NCI-H748 (cell line): ENCODE results near the gene REELD1.

ENCODE experiments used
- DNase-seq: peaks from one replicate; lab custom pipeline; 2025; ENCODE audit not compliant: unreplicated experiment; lab: John Stamatoyannopoulos, UW

Gene REELD1

DNA sequence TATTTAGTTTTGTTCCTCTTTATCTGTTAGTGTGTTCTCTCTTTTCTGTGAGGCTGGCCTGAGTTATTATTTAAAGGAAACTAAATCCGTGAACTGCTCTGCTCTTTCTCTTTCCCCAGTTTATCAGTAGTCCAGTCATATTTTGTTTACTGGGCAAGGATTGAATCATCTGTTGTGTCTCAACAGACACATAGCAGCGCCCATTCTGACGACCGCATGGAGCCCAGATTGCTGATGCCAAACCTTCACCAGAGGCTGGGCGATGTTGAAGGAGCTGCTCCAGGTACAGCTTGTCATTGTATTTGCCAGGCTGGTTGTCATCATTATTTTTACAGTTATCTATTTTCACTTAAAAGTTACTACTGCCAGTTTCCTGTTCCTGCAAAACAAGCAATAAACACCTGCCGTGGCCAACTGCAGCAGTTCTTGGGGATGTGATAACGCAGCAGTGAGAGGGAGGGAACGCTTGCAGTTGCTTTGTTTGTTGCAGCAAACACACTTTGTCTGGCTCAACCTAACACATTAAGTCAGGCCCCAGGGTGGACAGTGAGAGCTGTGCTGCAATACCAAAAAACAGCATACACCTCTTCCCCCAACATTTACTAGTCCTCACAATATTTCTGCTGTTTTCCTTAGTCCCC, 10.1 kb downstream of the REELD1 start:
- peak; percentile 2 for DNase-seq

DNA sequence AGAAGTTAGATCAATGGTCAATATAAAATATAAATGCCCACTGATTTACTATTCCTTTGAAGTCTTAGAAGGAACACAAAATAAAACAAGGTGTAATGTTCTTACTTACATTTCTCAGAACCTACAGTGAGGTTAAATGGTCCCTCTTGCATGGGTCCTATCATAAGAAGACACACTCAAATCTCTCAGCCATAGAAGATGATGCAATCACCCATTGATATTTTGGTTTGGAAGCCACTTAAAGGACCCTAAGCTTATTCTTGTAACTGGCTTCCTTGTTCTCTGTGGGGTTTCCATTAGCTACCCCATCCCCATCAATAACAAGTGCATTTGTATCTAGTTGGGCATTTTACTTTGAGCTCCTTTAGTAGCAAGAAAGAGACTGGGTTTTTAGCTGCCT, 15.1 kb downstream of the REELD1 start:
- DNase-seq, result no peak

DNA sequence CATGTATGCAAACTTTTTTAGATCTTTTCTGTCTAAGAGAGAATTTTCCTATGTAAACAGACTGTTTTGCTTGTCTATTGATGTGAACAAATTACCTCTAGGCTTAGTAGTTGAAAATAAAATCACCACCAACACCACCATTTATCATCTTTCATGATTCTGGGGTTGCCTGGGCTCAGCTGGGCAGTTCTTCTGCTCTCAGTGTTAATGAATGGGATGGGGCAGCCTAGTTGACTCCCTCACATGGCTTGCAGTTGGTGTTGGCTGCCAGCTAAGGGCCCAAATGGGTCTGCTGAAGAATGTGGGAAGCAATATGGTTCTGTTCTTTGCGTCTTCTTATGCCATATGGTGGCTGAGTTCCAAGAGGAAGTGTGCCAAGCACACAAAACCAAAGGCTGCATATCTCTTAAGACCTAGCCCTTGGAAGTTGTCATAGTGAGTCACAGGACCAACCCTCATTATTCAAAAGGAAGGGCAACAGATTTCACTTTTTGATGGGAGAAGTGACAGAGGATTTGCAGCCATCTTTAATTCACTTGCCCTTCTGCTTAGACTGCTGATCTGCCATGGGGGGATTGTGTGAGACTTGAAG, 17.9 kb downstream of the REELD1 start:
- no peak for DNase-seq

DNA sequence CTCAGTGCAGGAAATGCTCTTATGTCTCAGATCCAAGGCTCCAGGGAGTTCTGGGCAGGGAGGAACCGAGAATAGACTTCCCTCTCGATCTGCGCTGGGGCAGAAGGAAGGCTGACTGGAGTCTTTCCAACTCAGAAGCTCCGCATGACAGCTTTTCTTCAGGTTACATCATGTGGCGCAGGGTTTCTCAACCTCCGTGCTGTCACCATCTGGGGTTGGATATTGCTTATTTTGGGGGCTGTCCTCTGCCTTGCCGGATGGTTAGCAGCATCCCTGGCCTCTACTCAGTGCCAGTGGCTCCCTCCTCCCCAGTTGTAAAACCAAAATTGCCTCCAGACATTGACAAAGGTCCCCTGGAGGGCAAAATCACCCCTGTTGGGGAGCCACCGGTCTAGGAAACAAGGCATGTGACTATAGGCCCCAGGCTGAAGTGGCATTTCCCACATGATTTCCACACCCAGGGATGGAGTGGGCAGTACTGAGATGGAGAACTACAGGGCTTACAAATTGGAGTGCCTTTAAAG, 21.4 kb downstream of the REELD1 start:
- DNase-seq, result no peak

DNA sequence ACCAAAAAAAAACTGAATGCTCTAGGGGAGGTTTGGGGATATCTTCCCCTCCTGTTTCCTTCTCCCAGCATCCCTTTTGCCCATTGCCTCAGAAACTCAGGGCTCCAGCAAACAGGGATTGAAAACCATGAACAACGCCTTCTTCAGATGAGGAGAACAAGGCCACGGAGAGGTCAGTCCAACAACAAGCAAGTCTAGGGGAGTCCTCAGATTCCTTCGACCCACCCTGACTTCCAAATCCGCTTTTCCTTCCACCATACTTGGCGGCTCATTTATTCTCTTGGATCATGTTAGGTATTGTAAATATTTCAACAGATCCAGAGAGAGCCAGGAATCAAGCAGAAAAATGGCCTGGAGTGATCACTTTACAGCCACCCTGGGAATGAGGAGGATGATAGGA, 21.9 kb downstream of the REELD1 start:
- DNase-seq, result no peak

DNA sequence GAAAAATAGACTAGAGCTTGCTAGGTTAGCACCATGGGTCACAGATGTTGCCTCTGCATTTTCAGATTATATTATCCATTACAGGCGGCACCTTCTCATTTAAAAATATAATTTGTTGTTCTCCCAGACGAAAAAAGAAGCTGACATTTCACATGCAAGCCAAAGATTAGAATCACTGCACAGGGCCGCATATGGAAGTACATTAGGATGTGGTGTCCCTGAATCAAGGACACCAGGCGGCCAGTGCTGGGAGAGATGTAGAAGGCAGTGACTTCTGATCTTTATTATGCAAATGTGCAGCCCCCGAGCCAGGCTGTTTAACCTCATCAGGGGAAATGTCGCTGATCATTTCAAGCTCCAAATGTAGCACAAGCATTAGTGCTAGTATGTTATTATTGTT, 22.8 kb downstream of the REELD1 start:
- DNase-seq, result no peak

DNA sequence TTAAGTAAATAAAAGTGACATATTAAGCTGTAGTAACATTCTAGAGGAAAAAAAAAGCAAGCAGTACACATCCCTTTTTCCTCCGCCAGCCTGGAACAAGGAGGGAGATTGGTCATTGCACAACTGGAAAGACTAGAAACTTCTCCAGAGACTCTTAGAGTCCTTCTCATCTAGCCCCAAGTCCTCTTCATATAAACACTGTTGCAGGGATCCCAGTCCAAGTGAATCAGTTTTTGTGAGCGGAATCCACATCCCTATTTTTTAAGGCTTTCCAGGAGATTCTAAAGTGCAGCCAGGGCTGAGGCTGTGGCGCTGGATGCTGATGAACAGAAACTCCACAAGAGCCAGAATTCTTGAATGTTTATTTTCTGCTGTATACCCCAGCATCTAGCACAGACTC, 23.8 kb downstream of the REELD1 start:
- no peak for DNase-seq

DNA sequence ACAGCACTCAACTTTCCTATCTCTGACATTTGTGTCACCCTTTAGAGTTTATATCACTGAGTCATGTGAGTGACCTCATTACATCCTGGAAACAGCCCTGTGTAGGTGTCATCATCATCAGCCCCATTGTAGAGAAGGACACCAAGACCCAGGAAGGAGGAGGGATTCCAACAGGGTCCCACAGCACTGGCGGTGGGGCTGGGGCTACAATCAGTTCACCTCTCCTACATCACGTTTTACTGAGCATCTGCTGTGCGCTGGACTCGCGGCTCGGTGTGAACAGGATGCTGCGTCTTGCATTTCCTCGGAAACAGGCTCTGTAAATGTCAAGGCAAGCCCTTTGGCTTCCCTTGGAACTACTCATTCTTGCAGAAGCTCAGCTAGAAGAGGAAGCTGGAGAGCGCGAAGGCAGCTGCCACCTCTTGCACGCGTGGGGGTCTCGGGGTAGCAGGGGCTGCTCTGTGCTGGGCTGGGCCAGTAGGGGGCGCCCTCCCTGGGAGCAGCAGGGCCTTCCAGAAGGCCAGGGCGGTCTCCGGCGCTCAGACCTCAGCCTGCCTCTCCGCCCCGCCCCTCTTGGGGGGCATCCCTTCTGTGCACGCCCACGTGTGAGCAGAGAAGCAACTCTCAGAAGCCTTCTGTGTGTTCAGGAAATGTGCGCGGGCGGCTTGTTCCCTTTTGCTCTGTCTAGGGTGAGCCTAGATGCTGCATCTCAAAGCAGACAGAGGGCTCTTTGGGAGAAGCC, 29.0 kb downstream of the REELD1 start:
- no peak for DNase-seq

DNA sequence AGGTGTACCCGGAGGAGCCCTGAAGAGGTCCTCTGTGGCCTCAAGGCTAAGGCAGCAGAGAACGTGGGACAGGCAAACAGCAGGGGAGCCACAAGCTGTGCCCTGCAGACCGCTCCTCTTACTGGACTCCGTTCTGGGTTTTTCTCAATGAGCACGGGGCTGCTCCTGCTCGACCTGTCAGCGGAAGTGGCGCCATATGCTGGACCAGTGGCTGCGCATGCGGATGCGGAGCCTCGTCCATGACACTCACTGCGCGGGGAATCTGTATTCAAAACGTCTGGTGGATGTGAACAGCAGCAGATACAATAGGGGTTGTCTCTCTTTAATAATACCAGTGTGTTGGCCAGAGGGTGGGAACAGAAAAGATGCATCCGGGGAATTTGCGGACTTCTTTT, 29.5 kb downstream of the REELD1 start:
- no peak for DNase-seq

DNA sequence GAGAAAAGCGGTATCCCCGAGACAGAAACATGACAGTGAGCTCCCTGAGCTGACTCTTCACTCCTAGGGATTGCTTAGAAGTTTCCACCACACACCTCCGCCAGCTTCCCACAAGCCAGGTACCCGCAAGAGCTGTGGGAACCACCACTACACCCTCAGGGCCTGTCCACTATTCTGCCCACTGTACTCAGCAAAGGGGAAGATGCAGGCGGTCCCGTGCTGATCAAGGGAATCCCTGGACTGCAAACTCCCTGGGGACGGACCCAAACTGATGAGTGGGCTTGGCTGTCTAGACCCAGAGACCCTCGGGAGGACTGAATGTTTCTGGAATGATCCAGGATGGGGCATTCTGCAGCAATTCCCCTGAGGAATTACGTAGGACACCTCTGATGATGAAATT, 30.2 kb downstream of the REELD1 start:
- no peak for DNase-seq

DNA sequence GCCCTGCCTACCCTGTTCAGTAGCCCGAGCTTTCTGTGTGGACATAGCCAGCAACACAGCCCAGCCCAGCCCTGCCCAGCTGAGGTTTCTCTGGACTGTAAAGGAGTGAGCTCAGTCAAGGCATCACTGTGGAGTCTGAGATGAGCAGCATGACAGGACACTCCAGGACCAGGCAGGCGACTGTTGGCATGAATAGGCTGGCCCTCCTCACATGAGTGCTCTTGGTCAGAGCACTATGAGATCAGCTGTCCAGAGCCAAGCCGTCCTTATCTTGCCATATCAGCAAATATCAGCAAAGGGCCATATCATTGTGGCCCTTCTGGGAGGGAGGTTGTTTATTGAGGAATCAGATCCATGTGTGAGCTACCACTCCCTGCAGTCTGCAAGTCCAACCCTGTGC, 30.9 kb downstream of the REELD1 start:
- no peak for DNase-seq

DNA sequence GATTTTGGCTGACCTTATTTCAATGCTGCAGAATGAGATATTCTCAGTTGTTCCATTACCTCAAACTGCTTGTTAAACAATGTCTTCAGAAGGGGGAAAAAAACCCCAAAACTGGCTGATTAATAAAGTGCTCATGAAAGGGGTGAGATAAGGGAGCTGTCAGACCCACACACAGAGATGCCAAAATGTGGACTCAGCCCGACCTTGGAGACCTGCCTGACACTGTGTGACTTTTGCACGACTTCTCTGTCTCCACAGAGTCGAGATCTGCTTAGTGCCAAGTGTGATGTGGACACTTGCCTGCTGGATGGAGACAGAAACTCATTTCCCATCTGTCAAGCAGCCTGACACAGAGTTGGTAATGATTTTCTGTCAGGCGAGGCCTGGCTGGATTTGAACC, 31.5 kb downstream of the REELD1 start:
- DNase-seq, result no peak

DNA sequence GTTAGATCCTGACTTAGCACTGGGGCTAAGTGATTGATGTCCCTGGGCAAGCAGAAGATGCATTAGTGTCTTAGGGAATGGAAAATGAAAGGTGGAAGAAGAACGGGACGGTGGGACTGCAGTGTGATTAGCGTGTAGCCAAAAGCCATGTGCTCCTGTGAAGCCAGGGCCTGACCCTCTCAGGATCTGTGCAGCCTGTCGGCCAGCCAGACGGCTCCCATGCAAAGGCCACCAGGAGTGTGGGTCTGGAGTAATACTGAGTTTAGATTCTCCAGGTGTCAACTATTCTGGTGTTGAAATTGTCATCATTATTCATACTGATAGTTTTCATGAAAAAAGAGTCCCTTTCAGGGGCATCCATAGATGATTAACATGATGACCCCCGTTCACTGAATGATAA, 32.0 kb downstream of the REELD1 start:
- no peak for DNase-seq

DNA sequence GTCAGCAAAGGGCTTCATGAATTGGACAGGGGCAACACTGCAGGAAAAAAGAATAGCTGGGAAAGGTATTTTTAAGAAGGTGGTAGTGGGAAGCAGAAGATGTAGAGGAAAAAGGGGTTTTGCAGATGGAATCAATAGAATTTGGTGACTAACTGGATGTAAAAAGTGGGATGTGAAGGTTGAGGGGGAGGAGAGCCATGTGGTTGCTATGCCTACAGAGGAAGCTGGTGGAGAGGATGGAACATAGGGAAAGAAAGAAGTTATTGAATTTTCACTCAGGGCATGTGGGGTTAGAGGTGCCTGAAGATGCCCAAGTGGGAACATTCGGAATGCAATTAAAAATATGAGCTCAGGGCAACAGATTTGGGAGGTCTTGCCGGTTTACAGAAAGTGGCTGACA, 33.0 kb downstream of the REELD1 start:
- DNase-seq, result no peak

DNA sequence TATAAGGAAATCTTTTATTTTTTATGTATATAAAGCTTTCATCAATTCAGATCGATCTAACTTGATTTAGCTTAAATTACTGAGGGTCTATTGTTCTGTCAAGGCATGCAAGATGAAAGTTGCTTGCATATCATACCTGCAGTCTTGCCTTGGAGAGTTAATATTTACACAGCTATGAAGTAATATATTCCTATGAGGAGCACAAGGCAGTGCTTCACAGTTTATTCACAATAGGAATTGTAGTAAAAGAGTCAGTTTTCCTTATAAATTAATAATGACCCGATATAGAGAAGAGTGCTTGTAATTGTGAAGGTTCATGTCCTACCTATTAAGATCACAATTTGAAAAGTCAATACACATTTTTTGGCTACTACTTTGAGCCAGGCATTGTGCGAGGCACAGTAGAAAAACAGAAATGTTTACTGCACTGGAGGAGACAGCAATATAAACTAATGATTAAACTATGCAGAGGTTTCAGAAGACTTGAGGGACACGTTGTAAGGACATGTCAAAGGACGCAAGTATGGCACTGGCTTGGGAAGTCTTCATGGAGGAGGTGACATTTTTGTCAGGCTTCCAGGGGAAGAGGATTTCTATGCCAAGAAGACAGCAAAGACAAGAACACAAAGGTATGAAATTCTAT, 38.8 kb downstream of the REELD1 start:
- no peak for DNase-seq

DNA sequence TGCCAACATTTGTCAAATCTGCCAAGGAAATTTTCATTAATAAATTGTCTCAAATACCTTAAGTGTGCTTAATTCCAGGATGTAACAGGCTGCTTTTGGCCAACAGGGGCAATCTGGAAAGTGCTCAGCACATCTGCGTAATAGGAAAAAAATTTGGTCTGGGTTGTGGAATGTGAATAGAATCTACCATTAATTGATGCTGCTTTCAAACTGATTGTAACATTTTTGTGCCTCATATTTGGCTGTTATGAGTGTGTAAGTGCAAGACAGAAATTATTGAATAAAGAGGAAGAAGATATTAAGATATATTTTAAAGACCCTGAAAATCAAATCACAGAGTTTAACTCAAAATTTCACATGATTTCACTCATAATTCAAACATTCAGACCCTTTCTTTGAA, 41.1 kb downstream of the REELD1 start:
- no peak for DNase-seq

DNA sequence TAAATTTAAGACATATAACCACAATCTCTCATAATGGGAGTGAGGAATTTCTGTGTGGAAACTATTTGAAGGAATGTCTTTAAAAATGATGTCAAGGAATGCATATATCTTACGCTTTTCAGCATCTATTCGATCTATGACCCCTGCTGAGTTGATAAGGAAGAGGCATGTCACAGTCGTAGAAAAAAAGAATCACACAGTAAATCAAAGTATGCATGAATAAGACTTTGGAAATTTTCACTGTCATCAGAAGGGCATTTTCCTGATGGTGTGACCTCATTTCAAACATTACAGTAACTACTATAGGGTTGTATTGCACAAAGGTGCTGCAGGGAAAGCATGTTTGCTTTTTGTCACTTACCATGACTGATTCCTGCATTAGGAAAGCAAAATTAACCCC, 41.5 kb downstream of the REELD1 start:
- DNase-seq, result no peak

DNA sequence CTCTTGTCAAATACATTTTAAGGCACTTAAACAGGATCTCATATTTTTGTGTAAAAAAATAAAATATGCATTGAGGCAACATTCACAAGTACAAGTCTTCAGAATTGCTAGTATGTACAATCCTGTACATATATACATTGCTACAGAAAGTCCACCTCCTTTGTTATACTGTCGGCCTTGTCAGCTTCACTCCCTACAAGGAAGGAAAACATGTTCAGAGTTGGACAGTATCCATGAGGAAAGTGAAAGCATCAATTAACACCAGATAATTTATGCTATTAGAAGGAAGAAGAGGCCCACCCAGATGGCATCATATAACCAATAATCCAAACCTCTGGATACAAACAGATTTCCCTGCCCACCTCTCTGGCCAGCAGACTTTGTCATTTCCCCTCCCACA, 42.0 kb downstream of the REELD1 start:
- DNase-seq, result peak; percentile 3

DNA sequence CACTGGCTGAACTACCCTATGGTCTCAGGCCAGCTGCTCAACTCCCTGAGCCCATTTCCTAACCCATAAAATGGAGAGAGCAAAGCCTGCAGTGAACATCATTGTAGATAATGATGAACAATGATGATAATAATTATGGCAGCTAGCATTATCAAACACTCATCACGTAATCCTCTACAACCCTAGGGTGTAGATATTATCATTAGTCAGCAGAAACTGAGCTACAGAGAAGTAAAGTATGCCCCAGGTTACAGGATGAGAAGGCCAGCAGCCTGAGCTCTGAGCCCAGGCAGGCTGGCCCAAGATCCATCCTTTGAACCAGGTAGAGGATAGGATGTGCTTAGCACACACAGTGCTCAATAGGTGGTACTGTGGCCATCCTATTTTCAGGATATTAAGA, 43.2 kb downstream of the REELD1 start:
- DNase-seq, result no peak

DNA sequence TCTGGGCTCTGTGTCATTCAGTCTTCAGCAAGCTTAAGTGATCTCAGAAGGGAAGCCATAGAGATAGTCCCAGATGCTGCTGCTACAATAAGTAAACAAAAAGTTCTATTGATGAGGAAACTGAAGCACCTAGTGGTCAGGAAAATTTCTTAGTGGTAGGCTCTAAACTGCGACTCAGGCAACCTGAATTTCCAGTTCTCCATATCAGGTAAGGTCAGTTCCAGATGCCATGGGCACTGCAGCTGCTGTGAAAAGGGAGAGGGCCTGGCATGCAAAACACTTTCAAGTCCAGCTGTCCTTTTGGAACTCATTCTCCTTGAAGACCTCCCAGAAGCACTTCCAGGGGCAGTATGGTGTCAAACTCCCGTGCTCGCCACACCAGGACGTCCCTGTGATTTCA, 46.2 kb downstream of the REELD1 start:
- no peak for DNase-seq

DNA sequence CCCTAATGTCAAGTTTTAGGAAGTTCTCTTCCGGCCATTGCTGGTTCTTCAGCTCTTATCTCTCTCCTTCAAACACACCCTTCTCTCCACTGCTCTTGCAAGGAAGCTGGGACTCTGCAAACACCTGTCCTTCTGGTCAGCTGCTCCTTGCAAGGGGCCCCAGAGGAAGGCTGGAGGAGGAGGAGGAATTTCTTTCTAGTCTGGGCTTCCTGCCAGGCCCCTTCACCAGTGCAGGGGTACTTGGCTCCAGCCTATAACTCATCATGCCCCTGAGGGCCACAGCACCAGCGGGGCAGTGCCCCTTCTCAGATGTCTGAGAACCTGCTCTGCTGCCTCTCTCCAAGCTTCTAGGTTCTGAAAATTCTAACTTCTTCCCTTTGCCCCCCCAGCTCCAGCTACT, 46.7 kb downstream of the REELD1 start:
- no peak for DNase-seq

DNA sequence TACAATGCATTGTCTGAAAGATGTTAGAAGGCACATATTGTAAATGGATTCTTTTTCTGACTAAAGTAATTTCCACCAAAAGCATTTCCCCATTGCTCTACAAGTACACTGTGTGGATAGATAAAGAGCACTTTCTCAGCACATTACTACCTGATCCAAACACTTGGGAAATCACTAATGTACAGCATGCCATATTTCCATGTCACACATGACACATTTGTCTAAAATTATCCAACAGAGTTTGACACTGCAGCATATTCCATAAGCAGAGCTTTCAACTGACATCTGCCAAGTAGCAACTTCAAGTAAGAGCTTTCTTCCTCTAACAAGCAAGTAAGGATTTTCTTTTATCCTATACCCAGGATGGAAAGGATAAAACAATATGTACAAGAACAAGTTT, 49.5 kb downstream of the REELD1 start:
- no peak for DNase-seq
